GM19372 (cell line): ENCODE measurements around the gene ABLIM1.

Experiments used
- ATAC-seq: cut with Tn5 transposase; IDR thresholded peaks from one replicate; pipeline ENCODE4 v1.9.1; 2021; ENCODE audit warnings: mild to moderate bottlenecking, low read depth, moderate library complexity; ENCODE audit not compliant: unreplicated experiment

Gene ABLIM1

GRCh38 chr10:114680543-114681117 is 22.6 kb upstream of the ABLIM1 start:
- no peak for ATAC-seq

- ATAC-seq: no peak
Measured at GRCh38 chr10:114679552-114679951, 21.5 kb upstream of the ABLIM1 start.

GRCh38 chr10:114678820-114679219 is 20.7 kb upstream of the ABLIM1 start:
- ATAC-seq: no peak

- no peak for ATAC-seq
Measured at GRCh38 chr10:114678336-114678735, 20.3 kb upstream of the ABLIM1 start.

- no peak for ATAC-seq
Measured at GRCh38 chr10:114674346-114674745, 16.3 kb upstream of the ABLIM1 start.

- ATAC-seq: no peak
Measured at GRCh38 chr10:114669648-114670047, 11.6 kb upstream of the ABLIM1 start.

- no peak for ATAC-seq
Measured at GRCh38 chr10:114668375-114669080, 10.5 kb upstream of the ABLIM1 start.

- no peak for ATAC-seq
Measured at GRCh38 chr10:114665873-114666272, 7.8 kb upstream of the ABLIM1 start.

GRCh38 chr10:114665406-114665805 is 7.3 kb upstream of the ABLIM1 start:
- ATAC-seq: no peak

GRCh38 chr10:114664127-114664526 is 6.1 kb upstream of the ABLIM1 start:
- no peak for ATAC-seq

- no peak for ATAC-seq
Measured at GRCh38 chr10:114663626-114664025, 5.6 kb upstream of the ABLIM1 start.

- ATAC-seq: no peak
Measured at GRCh38 chr10:114662646-114663217, 4.7 kb upstream of the ABLIM1 start.

GRCh38 chr10:114661212-114661880 is 3.3 kb upstream of the ABLIM1 start:
- no peak for ATAC-seq

- no peak for ATAC-seq
Measured at GRCh38 chr10:114655671-114656070, 2.4 kb downstream of the ABLIM1 start.

- no peak for ATAC-seq
Measured at GRCh38 chr10:114654822-114655575, 3.1 kb downstream of the ABLIM1 start.

- no peak for ATAC-seq
Measured at GRCh38 chr10:114653926-114654325, 4.1 kb downstream of the ABLIM1 start.

GRCh38 chr10:114652402-114653368 is 5.4 kb downstream of the ABLIM1 start:
- ATAC-seq: no peak

- no peak for ATAC-seq
Measured at GRCh38 chr10:114650831-114651230, 7.2 kb downstream of the ABLIM1 start.

GRCh38 chr10:114650266-114650665 is 7.8 kb downstream of the ABLIM1 start:
- ATAC-seq: no peak
